Ishikawa (cell line): ENCODE results near the gene PRDM1.

Source experiments
- CREB1 ChIP-seq: IDR thresholded peaks from 2 replicates; pipeline ENCODE4 v1.6.1; 2012; ENCODE audit warnings: low read depth
- EGR1 ChIP-seq: IDR thresholded peaks from 2 replicates; pipeline ENCODE4 v1.6.1; 2012
- EP300 ChIP-seq: IDR thresholded peaks from 2 replicates; pipeline ENCODE4 v1.6.1; 2012; ENCODE audit warnings: borderline replicate concordance
- MAX ChIP-seq: IDR thresholded peaks from 2 replicates; pipeline ENCODE4 v1.6.1; 2012
- NFIC ChIP-seq: IDR thresholded peaks from 2 replicates; pipeline ENCODE4 v1.6.1; 2012
- RAD21 ChIP-seq: IDR thresholded peaks from 2 replicates; pipeline ENCODE4 v1.6.1; 2012; ENCODE audit warnings: low read depth
- REST ChIP-seq: IDR thresholded peaks from 2 replicates; pipeline ENCODE4 v1.6.1; 2012; ENCODE audit warnings: low read depth, mild to moderate bottlenecking
- USF1 ChIP-seq: IDR thresholded peaks from 2 replicates; pipeline ENCODE4 v1.6.1; 2012

GRCh38 chr6:106126482-106126881 lies 40.3 kb downstream of the PRDM1 start:
- no peak for TF ChIP-seq EP300
- TF ChIP-seq NFIC: no peak
- TF ChIP-seq USF1: no peak
- TF ChIP-seq RAD21: no peak
- no peak for TF ChIP-seq MAX
- no peak for TF ChIP-seq CREB1
- TF ChIP-seq EGR1: no peak
- TF ChIP-seq REST: no peak
